H9 (cell line): ENCODE results near the gene FGFBP2. TPM values are rescaled to one million over a fixed set of nuclear protein-coding genes. Genes with fewer than 3 reads are reported as not detected.

ENCODE experiments used
- DNase-seq: peaks from one replicate; pipeline ENCODE4 v3.0.0-alpha.2; 2017
- H2AFZ ChIP-seq: one replicate; pipeline ENCODE4 v1.6.1; 2013; ENCODE audit warnings: mild to moderate bottlenecking, low read length, control low read depth, moderate library complexity
- H2AK5ac ChIP-seq: 2 replicates; pipeline ENCODE4 v1.6.1; 2013; ENCODE audit warnings: low read length, control low read depth, mixed read lengths; ENCODE audit not compliant: insufficient read length
- H2BK120ac ChIP-seq: one replicate; pipeline ENCODE4 v1.6.1; 2013; ENCODE audit warnings: low read depth, mild to moderate bottlenecking, low read length, control low read depth, inconsistent platforms; ENCODE audit not compliant: poor library complexity, severe bottlenecking
- H2BK12ac ChIP-seq: 2 replicates; pipeline ENCODE4 v1.6.1; 2013; ENCODE audit warnings: low read length, control low read depth, mixed read lengths, low read depth; ENCODE audit not compliant: insufficient read length
- H2BK15ac ChIP-seq: 2 replicates; pipeline ENCODE4 v1.6.1; 2013; ENCODE audit warnings: low read depth, low read length, control low read depth
- H2BK20ac ChIP-seq: one replicate; pipeline ENCODE4 v1.6.1; 2013; ENCODE audit warnings: low read depth, mild to moderate bottlenecking, low read length, control low read depth, inconsistent platforms; ENCODE audit not compliant: poor library complexity, severe bottlenecking
- H2BK5ac ChIP-seq: 2 replicates; pipeline ENCODE4 v1.6.1; 2013; ENCODE audit warnings: low read length, control low read depth, mixed read lengths; ENCODE audit not compliant: insufficient read length
- H3K14ac ChIP-seq: 2 replicates; pipeline ENCODE4 v1.6.1; 2013; ENCODE audit warnings: low read length, control low read depth; ENCODE audit not compliant: insufficient read depth
- H3K18ac ChIP-seq: 2 replicates; pipeline ENCODE4 v1.6.1; 2013; ENCODE audit warnings: low read depth, mild to moderate bottlenecking, mixed read lengths, low read length, control low read depth; ENCODE audit not compliant: insufficient read length
- H3K23ac ChIP-seq: 2 replicates; pipeline ENCODE4 v1.6.1; 2013; ENCODE audit warnings: low read length, control low read depth, mixed read lengths, low read depth; ENCODE audit not compliant: insufficient read length
- H3K23me2 ChIP-seq: 2 replicates; pipeline ENCODE4 v1.6.1; 2013; ENCODE audit warnings: low read depth, mild to moderate bottlenecking, mixed read lengths, low read length, control low read depth; ENCODE audit not compliant: insufficient read length, poor library complexity, severe bottlenecking
- H3K27ac ChIP-seq: 2 replicates; pipeline ENCODE4 v1.5.1; 2013; ENCODE audit warnings: low read length, control low read depth, mixed read lengths, low read depth; ENCODE audit not compliant: insufficient read length
- H3K27me3 ChIP-seq: 2 replicates; pipeline ENCODE4 v1.6.1; 2013; ENCODE audit warnings: low read length, control low read depth, inconsistent platforms; ENCODE audit not compliant: insufficient read depth
- H3K4ac ChIP-seq: 2 replicates; pipeline ENCODE4 v1.6.1; 2013; ENCODE audit warnings: low read depth, mild to moderate bottlenecking, control low read depth, inconsistent platforms, low read length, moderate library complexity
- H3K4me1 ChIP-seq: 2 replicates; pipeline ENCODE4 v1.6.1; 2013; ENCODE audit warnings: low read length, control low read depth, inconsistent platforms; ENCODE audit not compliant: insufficient read depth
- H3K4me2 ChIP-seq: 2 replicates; pipeline ENCODE4 v1.6.1; 2013; ENCODE audit warnings: low read length, control low read depth, mixed read lengths; ENCODE audit not compliant: insufficient read length, insufficient read depth
- H3K56ac ChIP-seq: 2 replicates; pipeline ENCODE4 v1.6.1; 2013; ENCODE audit warnings: low read depth, mild to moderate bottlenecking, mixed read lengths, low read length, control low read depth; ENCODE audit not compliant: insufficient read length
- H3K79me1 ChIP-seq: 2 replicates; pipeline ENCODE4 v1.6.1; 2013; ENCODE audit warnings: low read depth, mild to moderate bottlenecking, moderate library complexity, low read length, control low read depth, inconsistent platforms; ENCODE audit not compliant: insufficient read depth, poor library complexity, severe bottlenecking
- H3K79me2 ChIP-seq: 2 replicates; pipeline ENCODE4 v1.6.1; 2013; ENCODE audit warnings: low read length, control low read depth, inconsistent platforms; ENCODE audit not compliant: insufficient read depth
- H3K9ac ChIP-seq: 2 replicates; pipeline ENCODE4 v1.6.1; 2013; ENCODE audit warnings: low read length, control low read depth, mixed read lengths; ENCODE audit not compliant: insufficient read length; ENCODE audit errors: extremely low read depth
- H3K9me3 ChIP-seq: one replicate; pipeline ENCODE4 v1.6.1; 2013; ENCODE audit warnings: low read depth, low read length, inconsistent platforms; ENCODE audit not compliant: control insufficient read depth
- H3T11ph ChIP-seq: one replicate; pipeline ENCODE4 v1.6.1; 2013; ENCODE audit warnings: mild to moderate bottlenecking, low read length, control low read depth, inconsistent platforms
- H4K20me1 ChIP-seq: one replicate; pipeline ENCODE4 v1.6.1; 2013; ENCODE audit not compliant: control insufficient read depth, insufficient read length, insufficient read depth
- H4K5ac ChIP-seq: 2 replicates; pipeline ENCODE4 v1.6.1; 2013; ENCODE audit warnings: low read depth, mild to moderate bottlenecking, mixed read lengths, low read length, control low read depth; ENCODE audit not compliant: insufficient read length
- H4K8ac ChIP-seq: replicated peaks from 2 replicates; pipeline ENCODE4 v1.6.1; 2013; ENCODE audit warnings: low read length, control low read depth, mixed read lengths, low read depth; ENCODE audit not compliant: insufficient read length
- H4K91ac ChIP-seq: 2 replicates; pipeline ENCODE4 v1.6.1; 2013; ENCODE audit warnings: low read depth, mild to moderate bottlenecking, moderate library complexity, mixed read lengths, low read length, control low read depth; ENCODE audit not compliant: insufficient read length
- H3K27ac Mint-ChIP-seq, 3 experiments: 2 replicates in 2 of 3; 3 replicates in 1 of 3; pipeline ENCODE4 v1.8.0; 2020 to 2021; ENCODE audit warnings: mixed read lengths in 3 of 3, mild to moderate bottlenecking in 1 of 3, moderate library complexity in 1 of 3
- H3K27me3 Mint-ChIP-seq: 2 replicates; pipeline ENCODE4 v1.8.0; 2021; ENCODE audit warnings: low read depth, mild to moderate bottlenecking, moderate library complexity, mixed read lengths
- H3K36me3 Mint-ChIP-seq, 3 experiments: 2 replicates in 2 of 3; 3 replicates in 1 of 3; pipeline ENCODE4 v1.8.0; 2020 to 2021; ENCODE audit warnings: low read depth in 3 of 3, mixed read lengths in 3 of 3; ENCODE audit not compliant: insufficient read depth in 1 of 3
- H3K4me1 Mint-ChIP-seq, 2 experiments: 2 replicates each; pipeline ENCODE4 v1.8.0; 2020; ENCODE audit warnings: mixed read lengths in 2 of 2
- H3K4me3 Mint-ChIP-seq, 2 experiments: 2 replicates in 1 of 2; 3 replicates in 1 of 2; pipeline ENCODE4 v1.8.0; 2020 to 2021; ENCODE audit warnings: mild to moderate bottlenecking in 2 of 2, mixed read lengths in 2 of 2, moderate library complexity in 1 of 2
- H3K9me3 Mint-ChIP-seq, 2 experiments: 2 replicates in 1 of 2; 3 replicates in 1 of 2; pipeline ENCODE4 v1.8.0; 2020; ENCODE audit warnings: mild to moderate bottlenecking in 2 of 2, mixed read lengths in 2 of 2, moderate library complexity in 1 of 2
- CTCF ChIP-seq: fragments of 200-600 bp; sonication (generic); conservative IDR thresholded peaks from 3 replicates; pipeline ENCODE4 v1.8.0; 2021; ENCODE audit warnings: antibody characterized with exemption, mild to moderate bottlenecking
- WGBS: extraction: QIAGEN DNeasy Blood & Tissue Kit; methylation state at CpG from one replicate; pipeline ENCODE4 v1.1.7; 2013; ENCODE audit warnings: missing lambda C conversion rate, low lambda C conversion rate, mixed read lengths; ENCODE audit not compliant: insufficient read length; ENCODE audit errors: extremely low coverage; 5-methylcytosine and 5-hydroxymethylcytosine counted together
- total RNA-seq: library from RNA; stranded (reverse); gene quantifications from 2 replicates; pipeline ENCODE4 v1.2.1, GENCODE V29; 2021

FGFBP2 gene
- total RNA-seq, 1 experiment from 2014 or later, result not detected

DNA sequence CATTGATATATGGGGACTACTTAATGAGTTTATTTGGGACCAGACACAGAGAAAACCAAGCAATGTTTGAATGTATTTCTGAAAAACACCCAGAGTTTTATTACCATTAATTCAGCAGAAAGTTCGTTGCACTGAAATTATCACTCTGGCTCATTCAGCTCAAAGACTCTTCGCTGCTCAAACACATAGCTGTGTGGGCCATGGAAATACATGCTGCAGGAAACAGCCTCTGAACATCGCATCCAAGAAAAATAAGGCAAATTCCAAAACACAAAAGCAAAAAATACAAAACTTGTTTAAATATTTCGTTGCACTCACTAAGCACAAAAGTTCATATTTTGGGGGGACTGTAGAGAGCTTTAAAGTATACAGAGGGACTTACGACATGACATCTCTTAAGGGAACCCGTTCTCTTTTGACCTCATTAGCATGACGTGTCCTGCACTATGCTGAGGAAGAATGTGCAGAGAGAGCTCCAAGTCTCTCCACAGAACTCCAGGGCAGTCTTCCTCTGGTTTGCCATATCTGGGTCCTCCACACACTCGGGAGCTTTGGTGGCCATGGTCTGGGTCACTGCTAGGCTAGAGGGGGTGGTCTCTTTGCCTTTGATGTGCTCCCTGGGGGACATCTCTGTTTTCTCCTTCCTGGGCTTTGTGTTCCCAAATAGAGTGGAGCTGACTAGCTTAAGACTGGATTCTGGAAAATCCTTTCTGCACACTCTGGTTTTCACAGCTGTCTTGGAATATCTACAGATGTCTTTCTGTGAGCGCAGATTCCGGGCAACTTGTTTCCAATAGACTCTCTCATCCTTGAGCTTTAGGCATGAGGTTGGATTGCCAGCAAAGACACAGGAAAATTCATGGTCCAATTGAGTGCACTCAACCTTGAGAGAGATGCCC, 27.2 kb downstream of the FGFBP2 start:
- Histone ChIP-seq H2AK5ac (no peak overlapping the region), H3K79me1 (no peaks in the 10 kb centered on the region), H4K8ac (no peak overlapping the region), H3T11ph (no peak overlapping the region), H3K56ac (no peak overlapping the region), H2BK20ac (no peak overlapping the region), H3K27ac (no peak overlapping the region), H2BK15ac (no peak overlapping the region), H3K23ac (no peak overlapping the region), H2BK120ac (no peak overlapping the region), H4K91ac (no peak overlapping the region), H3K4me2 (no peak overlapping the region), H3K4me1 (no peaks in the 10 kb centered on the region; the same call in 1 of the 2 replicates), H2BK5ac (no peak overlapping the region), H3K14ac (no peak overlapping the region), H3K27me3 (no peaks in the 10 kb centered on the region), H3K18ac (no peak overlapping the region), H4K20me1 (no peaks in the 10 kb centered on the region), H2AFZ (no peak overlapping the region), H4K5ac (no peak overlapping the region), H2BK12ac (no peak overlapping the region), H3K23me2 (no peaks in the 10 kb centered on the region), H3K79me2 (no peaks in the 10 kb centered on the region), H3K9ac (no peak overlapping the region), H3K9me3 (no peaks in the 10 kb centered on the region), H3K4ac (no peak overlapping the region)
- no peaks in the 10 kb centered on the region for H3K9me3 Mint-ChIP-seq
- H3K4me3 Mint-ChIP-seq, result no peak overlapping the region
- no peak for DNase-seq
- H3K4me1 Mint-ChIP-seq, result peaks cover 7% of the 10 kb centered on the region in 2 experiments
- no peaks in the 10 kb centered on the region for H3K36me3 Mint-ChIP-seq
- no peak overlapping the region for H3K27ac Mint-ChIP-seq
- no peak for TF ChIP-seq CTCF
- H3K27me3 Mint-ChIP-seq, result no peaks in the 10 kb centered on the region; the same call in 1 of the 2 replicates
- no CpG with 5 or more reads among the region's 10 CpGs for WGBS
